Uterus (tissue), 2 donors: ENCODE results near the gene SLX4IP.

Experiments
- POLR2A ChIP-seq, 2 donors: fragments of 450-650 bp; IDR thresholded peaks; one replicate each; pipeline ENCODE4 v1.6.1; 2016; ENCODE audit warnings: antibody characterized with exemption in 2 of 2, mild to moderate bottlenecking in 1 of 2, moderate library complexity in 1 of 2
- TF ChIP-seq, protein P1 (sequence below), 4 experiments: fragments of 200-600 bp in 2 of 4; fragments of 450-650 bp in 2 of 4; sonication (generic) in 2 of 4; IDR thresholded peaks; one replicate each; pipeline ENCODE4 v1.5.1; 2016 to 2019; ENCODE audit warnings: antibody characterized with exemption in 4 of 4, mild to moderate bottlenecking in 2 of 4, moderate library complexity in 1 of 4

DNA sequence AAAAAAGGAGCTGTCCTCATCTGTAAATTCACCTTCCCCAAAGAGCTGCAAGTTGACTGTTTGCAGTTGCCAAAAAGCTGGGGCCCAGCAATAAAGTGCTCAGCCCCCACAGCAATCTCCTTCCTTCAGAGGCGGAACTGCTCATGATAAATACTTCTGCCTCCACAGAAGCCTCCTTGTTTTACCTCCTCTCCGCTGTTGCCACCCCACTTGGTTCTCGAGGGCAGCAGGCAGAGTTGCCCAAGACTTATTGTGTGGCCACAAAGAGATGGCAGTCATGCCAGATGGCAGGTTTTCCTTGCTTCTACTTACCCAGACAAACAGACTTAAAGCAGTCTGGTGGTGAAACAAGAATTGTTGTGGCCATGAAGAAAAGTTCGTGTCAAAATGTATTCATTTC lies 66.3 kb downstream of the SLX4IP start:
- TF ChIP-seq, protein P1, sequence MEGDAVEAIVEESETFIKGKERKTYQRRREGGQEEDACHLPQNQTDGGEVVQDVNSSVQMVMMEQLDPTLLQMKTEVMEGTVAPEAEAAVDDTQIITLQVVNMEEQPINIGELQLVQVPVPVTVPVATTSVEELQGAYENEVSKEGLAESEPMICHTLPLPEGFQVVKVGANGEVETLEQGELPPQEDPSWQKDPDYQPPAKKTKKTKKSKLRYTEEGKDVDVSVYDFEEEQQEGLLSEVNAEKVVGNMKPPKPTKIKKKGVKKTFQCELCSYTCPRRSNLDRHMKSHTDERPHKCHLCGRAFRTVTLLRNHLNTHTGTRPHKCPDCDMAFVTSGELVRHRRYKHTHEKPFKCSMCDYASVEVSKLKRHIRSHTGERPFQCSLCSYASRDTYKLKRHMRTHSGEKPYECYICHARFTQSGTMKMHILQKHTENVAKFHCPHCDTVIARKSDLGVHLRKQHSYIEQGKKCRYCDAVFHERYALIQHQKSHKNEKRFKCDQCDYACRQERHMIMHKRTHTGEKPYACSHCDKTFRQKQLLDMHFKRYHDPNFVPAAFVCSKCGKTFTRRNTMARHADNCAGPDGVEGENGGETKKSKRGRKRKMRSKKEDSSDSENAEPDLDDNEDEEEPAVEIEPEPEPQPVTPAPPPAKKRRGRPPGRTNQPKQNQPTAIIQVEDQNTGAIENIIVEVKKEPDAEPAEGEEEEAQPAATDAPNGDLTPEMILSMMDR (IDR thresholded peaks at IDR 0.05), result no peak
- TF ChIP-seq POLR2A (IDR thresholded peaks at IDR 0.05), result no peak
